Gastrocnemius medialis (tissue), 4 donors: ENCODE results near the gene TRIM4.

Experiments
- CTCF ChIP-seq, 5 experiments: fragments of 450-650 bp in 3 of 5; fragments of 200-600 bp in 2 of 5; sonication (generic) in 2 of 5; IDR thresholded peaks in 4 of 5; conservative IDR thresholded peaks in 1 of 5; 1 replicate in 4 of 5; 2 replicates in 1 of 5; pipeline ENCODE4 v1.5.1; 2016 to 2019; ENCODE audit warnings: antibody characterized with exemption in 5 of 5, mild to moderate bottlenecking in 3 of 5, moderate library complexity in 3 of 5
- POLR2A ChIP-seq, 2 donors: fragments of 450-650 bp; IDR thresholded peaks; one replicate each; pipeline ENCODE4 v1.6.1; 2017; ENCODE audit warnings: antibody characterized with exemption in 2 of 2, mild to moderate bottlenecking in 2 of 2, moderate library complexity in 2 of 2

- TF ChIP-seq CTCF (IDR thresholded peaks at IDR 0.05 in 4 of 5, conservative IDR thresholded peaks at IDR 0.05 in 1 of 5): no peak
- no peak for TF ChIP-seq POLR2A (IDR thresholded peaks at IDR 0.05)
Observed at GRCh38 chr7:99893280-99893679, 26.1 kb downstream of the TRIM4 start.
